Measurements from ENCODE around the gene KCNMA1.
"Not testable (repeated sequence)": the region's sequence is repeated elsewhere in the genome, so short reads cannot be mapped to it uniquely, and the experiment has no call there.

KCNMA1 gene

GRCh38 chr10:77526868-77527617 lies 110.6 kb downstream of the KCNMA1 start:
- DNase-seq = no peak

- peak; percentile 13 for DNase-seq
Observed at GRCh38 chr10:77524281-77524711, 113.3 kb downstream of the KCNMA1 start.

GRCh38 chr10:77522268-77522809 lies 115.3 kb downstream of the KCNMA1 start:
- no peak for DNase-seq

- no peak for DNase-seq
Observed at GRCh38 chr10:77520995-77521394, 116.6 kb downstream of the KCNMA1 start.

- no peak for DNase-seq
Observed at GRCh38 chr10:77520290-77520689, 117.3 kb downstream of the KCNMA1 start.

GRCh38 chr10:77519791-77520190 lies 117.8 kb downstream of the KCNMA1 start:
- not testable (repeated sequence) for DNase-seq

GRCh38 chr10:77518910-77519274 lies 118.7 kb downstream of the KCNMA1 start:
- no peak for DNase-seq

GRCh38 chr10:77518241-77518909 lies 119.2 kb downstream of the KCNMA1 start:
- no peak for DNase-seq

- DNase-seq = no peak
Observed at GRCh38 chr10:77516575-77516974, 121.0 kb downstream of the KCNMA1 start.

- DNase-seq = no peak
Observed at GRCh38 chr10:77514870-77515269, 122.7 kb downstream of the KCNMA1 start.

- DNase-seq = peak; percentile 58
Observed at GRCh38 chr10:77513781-77514331, 123.8 kb downstream of the KCNMA1 start.

- no peak for DNase-seq
Observed at GRCh38 chr10:77513220-77513619, 124.4 kb downstream of the KCNMA1 start.

GRCh38 chr10:77512219-77512578 lies 125.4 kb downstream of the KCNMA1 start:
- DNase-seq = no peak

- DNase-seq = no peak
Observed at GRCh38 chr10:77511498-77512218, 126.0 kb downstream of the KCNMA1 start.

- no peak for DNase-seq
Observed at GRCh38 chr10:77510695-77511094, 126.9 kb downstream of the KCNMA1 start.

- no peak for DNase-seq
Observed at GRCh38 chr10:77510294-77510693, 127.3 kb downstream of the KCNMA1 start.

GRCh38 chr10:77509391-77509790 lies 128.2 kb downstream of the KCNMA1 start:
- DNase-seq = no peak

GRCh38 chr10:77507291-77507880 lies 130.2 kb downstream of the KCNMA1 start:
- DNase-seq = no peak

GRCh38 chr10:77506517-77507200 lies 130.9 kb downstream of the KCNMA1 start:
- no peak for DNase-seq

GRCh38 chr10:77505431-77506334 lies 131.9 kb downstream of the KCNMA1 start:
- peak; percentile 27 for DNase-seq

GRCh38 chr10:77504873-77505257 lies 132.7 kb downstream of the KCNMA1 start:
- DNase-seq = no peak

Data from MV-4-11 (cell line).